ENCODE measurements around the gene PPM1N. TPM values are rescaled to one million over a fixed set of nuclear protein-coding genes. Genes with fewer than 3 reads are reported as not detected.

The PPM1N gene
- total RNA-seq, 1 experiment from 2014 or later, result 1.2 TPM

DNA sequence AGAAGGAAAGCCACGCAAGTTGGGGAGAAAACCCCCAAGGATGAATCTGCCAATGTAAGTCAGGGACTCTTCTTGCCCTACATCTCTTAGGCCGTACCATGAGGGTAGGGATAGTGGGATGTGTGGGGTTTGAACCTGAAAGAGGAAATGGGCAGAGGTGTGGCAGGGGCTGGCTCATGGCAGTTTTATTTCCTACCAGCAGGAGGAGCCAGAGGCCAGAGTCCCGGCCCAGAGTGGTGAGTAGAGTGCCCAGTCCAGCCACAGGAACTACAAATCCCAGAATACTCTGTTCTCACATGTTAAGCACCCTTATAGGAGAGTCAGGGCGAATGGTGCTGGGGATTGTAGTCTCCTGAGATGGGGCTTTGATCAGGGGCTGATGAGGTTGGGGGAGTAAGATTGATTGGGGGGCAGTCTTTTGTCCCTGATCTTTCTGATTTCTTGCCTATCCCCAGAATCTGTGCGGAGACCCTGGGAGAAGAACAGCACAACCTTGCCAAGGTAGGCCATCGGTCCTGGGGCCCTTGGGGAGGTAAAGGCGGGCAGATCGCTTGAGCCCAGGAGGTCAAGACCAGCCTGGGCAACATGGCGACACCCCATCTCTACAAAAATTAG lies 25.5 kb downstream of the PPM1N start:
- no TSS peak for BruUV-seq (replicated peaks)
- H3K9me3 Mint-ChIP-seq (ENCODE audit: unreplicated experiment), result no peaks in the 10 kb centered on the region
- H3K4me1 ChIP-seq, result peaks cover 15% of the 10 kb centered on the region
- ChIA-PET POLR2A (no interaction called here), CTCF (interaction anchor here (0.6 to 1.1 kb wide), 2 partner anchors 35 to 53 kb away, joined by 3 to 4 read pairs; no protein-coding TSS in a partner anchor)
- TF ChIP-seq, protein P1, sequence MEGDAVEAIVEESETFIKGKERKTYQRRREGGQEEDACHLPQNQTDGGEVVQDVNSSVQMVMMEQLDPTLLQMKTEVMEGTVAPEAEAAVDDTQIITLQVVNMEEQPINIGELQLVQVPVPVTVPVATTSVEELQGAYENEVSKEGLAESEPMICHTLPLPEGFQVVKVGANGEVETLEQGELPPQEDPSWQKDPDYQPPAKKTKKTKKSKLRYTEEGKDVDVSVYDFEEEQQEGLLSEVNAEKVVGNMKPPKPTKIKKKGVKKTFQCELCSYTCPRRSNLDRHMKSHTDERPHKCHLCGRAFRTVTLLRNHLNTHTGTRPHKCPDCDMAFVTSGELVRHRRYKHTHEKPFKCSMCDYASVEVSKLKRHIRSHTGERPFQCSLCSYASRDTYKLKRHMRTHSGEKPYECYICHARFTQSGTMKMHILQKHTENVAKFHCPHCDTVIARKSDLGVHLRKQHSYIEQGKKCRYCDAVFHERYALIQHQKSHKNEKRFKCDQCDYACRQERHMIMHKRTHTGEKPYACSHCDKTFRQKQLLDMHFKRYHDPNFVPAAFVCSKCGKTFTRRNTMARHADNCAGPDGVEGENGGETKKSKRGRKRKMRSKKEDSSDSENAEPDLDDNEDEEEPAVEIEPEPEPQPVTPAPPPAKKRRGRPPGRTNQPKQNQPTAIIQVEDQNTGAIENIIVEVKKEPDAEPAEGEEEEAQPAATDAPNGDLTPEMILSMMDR (IDR thresholded peaks at IDR 0.05; ENCODE audit: insufficient read depth in 1 of 2, low read depth in 1 of 2, low read length in 1 of 2, severe bottlenecking in 1 of 2, unreplicated experiment in 1 of 2), result peak; percentile 73 to 94
- no peaks in the 10 kb centered on the region for H3K27me3 ChIP-seq (replicated peaks; ENCODE audit: control insufficient read depth, insufficient read depth, low read length)
- peaks cover 10% of the 10 kb centered on the region for H3K4me1 Mint-ChIP-seq (ENCODE audit: low read depth, unreplicated experiment)
- H3K36me3 ChIP-seq (ENCODE audit: control insufficient read depth, insufficient read depth, low read length), result peaks cover 5% of the 10 kb centered on the region
- H3K4me3 Mint-ChIP-seq (ENCODE audit: unreplicated experiment), result no peak overlapping the region
- H3K4me3 ChIP-seq (ENCODE audit: low read depth, low read length), result no peak overlapping the region
- H3K27ac Mint-ChIP-seq (ENCODE audit: unreplicated experiment), result no peak overlapping the region
- H3K27me3 Mint-ChIP-seq (ENCODE audit: insufficient read depth, unreplicated experiment), result no peaks in the 10 kb centered on the region
- peaks cover 79% of the 10 kb centered on the region for H3K36me3 Mint-ChIP-seq (ENCODE audit: insufficient read depth, unreplicated experiment)
- intact Hi-C loops (cut with micrococcal nuclease; ENCODE audit: unreplicated experiment), result loop anchor here (1.0 kb wide), 2 partner anchors 47 to 120 kb away; no protein-coding TSS in a partner anchor
- peak; percentile 82 to 91 for DNase-seq
- H3K9me3 ChIP-seq, result no peaks in the 10 kb centered on the region

DNA sequence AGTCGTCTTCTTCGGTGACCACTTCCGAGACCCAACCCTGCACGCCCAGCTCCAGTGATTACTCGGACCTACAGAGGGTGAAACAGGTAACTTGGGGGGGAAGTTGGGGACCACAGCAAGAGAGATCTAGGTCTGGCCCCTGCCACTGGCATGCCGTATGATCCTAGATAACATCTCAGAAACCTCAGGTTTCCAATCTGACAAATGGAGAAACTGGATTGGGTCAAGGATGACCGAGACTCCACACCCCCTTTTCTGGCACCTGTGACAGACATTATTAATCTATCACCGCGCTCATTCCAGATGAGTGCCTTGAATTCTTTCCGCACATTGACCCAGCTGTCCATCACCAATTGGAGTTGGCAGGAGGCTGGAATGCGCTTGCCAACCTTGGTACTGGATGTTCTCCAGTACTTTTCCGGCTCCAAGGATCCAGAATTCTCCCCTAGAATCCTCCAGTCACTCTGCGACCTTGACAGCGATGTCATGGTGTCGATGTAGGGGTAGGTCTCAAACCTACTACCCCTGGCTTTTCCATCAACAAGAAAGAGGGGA lies 26.4 kb downstream of the PPM1N start:
- TF ChIP-seq, protein P1 (IDR thresholded peaks at IDR 0.05; ENCODE audit: insufficient read depth in 1 of 2, low read depth in 1 of 2, low read length in 1 of 2, severe bottlenecking in 1 of 2, unreplicated experiment in 1 of 2), result no peak
- Mint-ChIP-seq H3K9me3 (ENCODE audit: unreplicated experiment) (no peaks in the 10 kb centered on the region), H3K4me1 (ENCODE audit: low read depth, unreplicated experiment) (peaks cover 10% of the 10 kb centered on the region), H3K27ac (ENCODE audit: unreplicated experiment) (no peak overlapping the region), H3K4me3 (ENCODE audit: unreplicated experiment) (no peak overlapping the region), H3K27me3 (ENCODE audit: insufficient read depth, unreplicated experiment) (no peaks in the 10 kb centered on the region), H3K36me3 (ENCODE audit: insufficient read depth, unreplicated experiment) (peaks cover 76% of the 10 kb centered on the region)
- no peaks in the 10 kb centered on the region for H3K9me3 ChIP-seq
- H3K36me3 ChIP-seq (ENCODE audit: control insufficient read depth, insufficient read depth, low read length), result peaks cover 5% of the 10 kb centered on the region
- POLR2A ChIA-PET, result no interaction called here
- no peak for DNase-seq
- CTCF ChIA-PET, result interaction anchor here (0.6 to 1.1 kb wide), 3 partner anchors 34 to 53 kb away, joined by 3 to 4 read pairs (median 3); no protein-coding TSS in a partner anchor
- BruUV-seq (replicated peaks), result no TSS peak
- intact Hi-C loops (cut with micrococcal nuclease; ENCODE audit: unreplicated experiment), result no loop called here
- H3K27me3 ChIP-seq (replicated peaks; ENCODE audit: control insufficient read depth, insufficient read depth, low read length), result no peaks in the 10 kb centered on the region
- peaks cover 15% of the 10 kb centered on the region for H3K4me1 ChIP-seq
- H3K4me3 ChIP-seq (ENCODE audit: low read depth, low read length), result no peak overlapping the region

DNA sequence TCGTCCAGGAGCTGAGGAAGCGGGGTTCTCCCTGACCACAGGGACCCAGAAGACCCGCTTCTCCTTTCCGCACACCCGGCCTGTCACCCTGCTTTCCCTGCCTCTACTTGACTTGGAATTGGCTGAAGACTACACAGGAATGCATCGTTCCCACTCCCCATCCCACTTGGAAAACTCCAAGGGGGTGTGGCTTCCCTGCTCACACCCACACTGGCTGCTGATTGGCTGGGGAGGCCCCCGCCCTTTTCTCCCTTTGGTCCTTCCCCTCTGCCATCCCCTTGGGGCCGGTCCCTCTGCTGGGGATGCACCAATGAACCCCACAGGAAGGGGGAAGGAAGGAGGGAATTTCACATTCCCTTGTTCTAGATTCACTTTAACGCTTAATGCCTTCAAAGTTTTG lies 27.9 kb downstream of the PPM1N start:
- peaks cover 11% of the 10 kb centered on the region for H3K4me1 ChIP-seq
- H3K36me3 Mint-ChIP-seq (ENCODE audit: insufficient read depth, unreplicated experiment), result peaks cover 62% of the 10 kb centered on the region
- CTCF ChIA-PET, result interaction anchor here (0.6 to 1.5 kb wide), 2 partner anchors 48 to 115 kb away, joined by 9 to 10 read pairs; no protein-coding TSS in a partner anchor

More for the DNA sequence above, 27.9 kb downstream of the PPM1N start:
- Mint-ChIP-seq H3K4me1 (ENCODE audit: low read depth, unreplicated experiment) (peaks cover 10% of the 10 kb centered on the region), H3K4me3 (ENCODE audit: unreplicated experiment) (no peak overlapping the region), H3K27ac (ENCODE audit: unreplicated experiment) (no peak overlapping the region), H3K27me3 (ENCODE audit: insufficient read depth, unreplicated experiment) (no peaks in the 10 kb centered on the region), H3K9me3 (ENCODE audit: unreplicated experiment) (no peaks in the 10 kb centered on the region)
- DNase-seq, result peak; percentile 88 to 92
- Histone ChIP-seq H3K9me3 (peaks cover 3% of the 10 kb centered on the region), H3K27me3 (replicated peaks; ENCODE audit: control insufficient read depth, insufficient read depth, low read length) (no peaks in the 10 kb centered on the region), H3K36me3 (ENCODE audit: control insufficient read depth, insufficient read depth, low read length) (peaks cover 5% of the 10 kb centered on the region), H3K4me3 (ENCODE audit: low read depth, low read length) (no peak overlapping the region)
- TF ChIP-seq, protein P1 (IDR thresholded peaks at IDR 0.05; ENCODE audit: insufficient read depth in 1 of 2, low read depth in 1 of 2, low read length in 1 of 2, severe bottlenecking in 1 of 2, unreplicated experiment in 1 of 2), result no peak
- TSS peak; percentile 33 for BruUV-seq (replicated peaks)
- POLR2A ChIA-PET, result no interaction called here
- intact Hi-C loops (cut with micrococcal nuclease; ENCODE audit: unreplicated experiment), result no loop called here
